Panc1 (cell line): Measurements from ENCODE around the gene TSKU.

Experiments used
- CTCF ChIP-seq: fragments of 450-650 bp; IDR thresholded peaks from 2 replicates; pipeline ENCODE4 v1.5.1; 2017; ENCODE audit warnings: mild to moderate bottlenecking
- POLR2AphosphoS5 ChIP-seq: IDR thresholded peaks from 2 replicates; pipeline ENCODE4 v1.6.1; 2012; ENCODE audit warnings: mild to moderate bottlenecking, low read depth, low read length, moderate library complexity
- REST ChIP-seq, 2 experiments: IDR thresholded peaks; 2 replicates each; pipeline ENCODE4 v1.6.1; 2011 to 2012; ENCODE audit warnings: low read depth in 2 of 2, control low read depth in 1 of 2, low read length in 1 of 2, mild to moderate bottlenecking in 1 of 2, moderate library complexity in 1 of 2; ENCODE audit not compliant: insufficient read depth in 1 of 2
- SIN3A ChIP-seq: IDR thresholded peaks from 2 replicates; pipeline ENCODE4 v1.6.1; 2012; ENCODE audit warnings: low read depth, mild to moderate bottlenecking, low read length, moderate library complexity, borderline replicate concordance; ENCODE audit not compliant: insufficient read depth

- TF ChIP-seq CTCF (no peak), REST (IDR thresholded peaks at IDR 0.05; ENCODE audit: insufficient read depth in 1 of 2, low read depth in 2 of 2, low read length in 1 of 2) (no peak), SIN3A (no peak), POLR2AphosphoS5 (no peak)
Observed at GRCh38 chr11:76825726-76826396, 42.7 kb downstream of the TSKU start.
